ENCODE data around the gene ATXN3L. TPM values are rescaled to one million over a fixed set of nuclear protein-coding genes. Genes with fewer than 3 reads are reported as not detected.

Gene ATXN3L
- total RNA-seq, 2 experiments from 2014 or later: not detected

GRCh38 chrX:13279279-13280018 is 40.4 kb downstream of the ATXN3L start:
- H3K27me3 Mint-ChIP-seq (ENCODE audit: low read depth): no peaks in the 10 kb centered on the region
- H3K27ac Mint-ChIP-seq: no peak overlapping the region
- H3K4me1 Mint-ChIP-seq (ENCODE audit: low read depth): peaks cover 5% of the 10 kb centered on the region
- H3K4me3 Mint-ChIP-seq: no peak overlapping the region
- no peaks in the 10 kb centered on the region for H3K9me3 Mint-ChIP-seq
- CTCF ChIA-PET: no interaction called here
- intact Hi-C loops (cut with micrococcal nuclease): no loop called here
- no peaks in the 10 kb centered on the region for H3K36me3 Mint-ChIP-seq (ENCODE audit: low read depth)
- DNase-seq: no peak

GRCh38 chrX:13277539-13277938 is 42.3 kb downstream of the ATXN3L start:
- Mint-ChIP-seq H3K27me3 (ENCODE audit: low read depth) (no peaks in the 10 kb centered on the region), H3K36me3 (ENCODE audit: low read depth) (no peaks in the 10 kb centered on the region), H3K9me3 (no peaks in the 10 kb centered on the region), H3K4me1 (ENCODE audit: low read depth) (peaks cover 1% of the 10 kb centered on the region), H3K27ac (no peak overlapping the region), H3K4me3 (no peak overlapping the region)
- DNase-seq: no peak
- intact Hi-C loops (cut with micrococcal nuclease): no loop called here
- CTCF ChIA-PET: no interaction called here

- intact Hi-C loops (cut with micrococcal nuclease): no loop called here
- Mint-ChIP-seq H3K27ac (no peak overlapping the region), H3K36me3 (ENCODE audit: low read depth) (no peaks in the 10 kb centered on the region), H3K9me3 (no peaks in the 10 kb centered on the region), H3K4me3 (no peak overlapping the region), H3K4me1 (ENCODE audit: low read depth) (peaks cover 1% of the 10 kb centered on the region), H3K27me3 (ENCODE audit: low read depth) (no peaks in the 10 kb centered on the region)
- CTCF ChIA-PET: no interaction called here
- DNase-seq: no peak
These were observed 42.9 kb downstream of the ATXN3L start for GRCh38 chrX:13276991-13277390.

GRCh38 chrX:13275031-13275430 is 44.8 kb downstream of the ATXN3L start:
- intact Hi-C loops (cut with micrococcal nuclease): no loop called here
- Mint-ChIP-seq H3K9me3 (no peaks in the 10 kb centered on the region), H3K36me3 (ENCODE audit: low read depth) (no peaks in the 10 kb centered on the region), H3K27ac (no peak overlapping the region), H3K4me3 (no peak overlapping the region), H3K27me3 (ENCODE audit: low read depth) (no peaks in the 10 kb centered on the region), H3K4me1 (ENCODE audit: low read depth) (peaks cover 1% of the 10 kb centered on the region)
- DNase-seq: no peak
- CTCF ChIA-PET: no interaction called here

- Mint-ChIP-seq H3K9me3 (no peaks in the 10 kb centered on the region), H3K27ac (no peak overlapping the region), H3K4me3 (no peak overlapping the region), H3K36me3 (ENCODE audit: low read depth) (no peaks in the 10 kb centered on the region), H3K27me3 (ENCODE audit: low read depth) (no peaks in the 10 kb centered on the region), H3K4me1 (ENCODE audit: low read depth) (peaks cover 1% of the 10 kb centered on the region)
- intact Hi-C loops (cut with micrococcal nuclease): no loop called here
- CTCF ChIA-PET: interaction anchor here (0.6 kb wide), 1 partner anchor 55 kb away, joined by 3 read pairs; no protein-coding TSS in a partner anchor
- DNase-seq: no peak
These were observed 47.4 kb downstream of the ATXN3L start for GRCh38 chrX:13272426-13272825.

- no peak overlapping the region for H3K4me3 Mint-ChIP-seq
- no peak overlapping the region for H3K27ac Mint-ChIP-seq
- no peaks in the 10 kb centered on the region for H3K9me3 Mint-ChIP-seq
- no peaks in the 10 kb centered on the region for H3K4me1 Mint-ChIP-seq (ENCODE audit: low read depth)
- CTCF ChIA-PET: no interaction called here
- DNase-seq: no peak
- intact Hi-C loops (cut with micrococcal nuclease): no loop called here
- no peaks in the 10 kb centered on the region for H3K36me3 Mint-ChIP-seq (ENCODE audit: low read depth)
- H3K27me3 Mint-ChIP-seq (ENCODE audit: low read depth): no peaks in the 10 kb centered on the region
These were observed 48.3 kb downstream of the ATXN3L start for GRCh38 chrX:13271511-13271910.

- CTCF ChIA-PET: interaction anchor here (1.2 kb wide), 1 partner anchor 323 kb away, joined by 3 read pairs; no protein-coding TSS in a partner anchor
These were observed 49.5 kb downstream of the ATXN3L start for GRCh38 chrX:13270360-13270759.

GRCh38 chrX:13268874-13269273 is 51.0 kb downstream of the ATXN3L start:
- H3K27me3 Mint-ChIP-seq (ENCODE audit: low read depth): no peaks in the 10 kb centered on the region
- intact Hi-C loops (cut with micrococcal nuclease): no loop called here
- H3K4me3 Mint-ChIP-seq: no peak overlapping the region
- H3K36me3 Mint-ChIP-seq (ENCODE audit: low read depth): no peaks in the 10 kb centered on the region
- CTCF ChIA-PET: no interaction called here
- H3K4me1 Mint-ChIP-seq (ENCODE audit: low read depth): no peaks in the 10 kb centered on the region
- no peaks in the 10 kb centered on the region for H3K9me3 Mint-ChIP-seq
- DNase-seq: no peak
- H3K27ac Mint-ChIP-seq: no peak overlapping the region

More at GRCh38 chrX:13270360-13270759, 49.5 kb downstream of the ATXN3L start:
- no peak overlapping the region for H3K27ac Mint-ChIP-seq
- no peaks in the 10 kb centered on the region for H3K4me1 Mint-ChIP-seq (ENCODE audit: low read depth)
- H3K4me3 Mint-ChIP-seq: no peak overlapping the region
- no peaks in the 10 kb centered on the region for H3K9me3 Mint-ChIP-seq
- intact Hi-C loops (cut with micrococcal nuclease): no loop called here
- H3K27me3 Mint-ChIP-seq (ENCODE audit: low read depth): no peaks in the 10 kb centered on the region
- no peaks in the 10 kb centered on the region for H3K36me3 Mint-ChIP-seq (ENCODE audit: low read depth)
- DNase-seq: no peak

Other genes with a start within 250 kb of the ATXN3L start
- under 1 TPM in 1 of 2 experiments, not detected in 1; 0.12 TPM for gene EGFL6, start 249.5 kb upstream of the ATXN3L start, total RNA-seq

Data from activated naive CD4-positive, alpha-beta T cell treated with anti-CD3 and anti-CD28 coated beads for 36 hours (primary cell).